GM12878 (cell line): ENCODE data around the gene PHKB. TPM values are rescaled to one million over a fixed set of nuclear protein-coding genes. Genes with fewer than 3 reads are reported as not detected.

Source experiments
- ATAC-seq: fragments of 200-7000 bp; cut with Tn5 transposase; 3 replicates; pipeline ENCODE4 v1.9.1; 2020; ENCODE audit warnings: mild to moderate bottlenecking, moderate library complexity
- BruUV-seq: library from RNA; stranded (reverse); fragments of 400-500 nt; replicated peaks from 2 replicates; lab custom pipeline; 2021; lab: Mats Ljungman, UMichigan
- CTCF ChIA-PET: fragments of 300-600 bp; sonication (Branson Sonifier 250); formaldehyde crosslinking; extraction: SDS; loops from one replicate; lab custom pipeline; 2021; ENCODE audit warnings: inconsistent platforms; lab: Yijun Ruan, JAX
- POLR2A ChIA-PET: fragments of 350-600 bp; formaldehyde crosslinking; extraction: SDS; loops from one replicate; lab custom pipeline; 2021; ENCODE audit warnings: inconsistent platforms; lab: Charles Lee
- RAD21 ChIA-PET: fragments of 300-600 bp; sonication (Branson Sonifier 250); formaldehyde crosslinking; loops from one replicate; lab custom pipeline; 2023; ENCODE audit warnings: antibody characterized with exemption; ENCODE audit not compliant: unreplicated experiment; lab: Charles Lee
- SMC1A ChIA-PET: fragments of 300-600 bp; sonication (Branson Sonifier 250); formaldehyde crosslinking; loops from one replicate; lab custom pipeline; 2023; ENCODE audit not compliant: unreplicated experiment, uncharacterized antibody; lab: Charles Lee
- DNase-seq: peaks from one replicate; pipeline ENCODE4 v3.0.0-alpha.2; 2011; ENCODE audit warnings: low read depth, low spot score
- FAIRE-seq: peaks from 3 replicates; lab custom pipeline; 2011; peaks lifted over from hg19 to GRCh38; lab: Jason Lieb, UNC
- H2AFZ ChIP-seq: 2 replicates; pipeline ENCODE4 v1.6.0; 2011; ENCODE audit warnings: low read depth, low read length, control low read depth; ENCODE audit not compliant: control insufficient read depth
- H3K27ac ChIP-seq: 2 replicates; pipeline ENCODE4 v1.5.1; 2011; ENCODE audit warnings: control low read depth; ENCODE audit not compliant: control insufficient read depth, insufficient read depth
- H3K27me3 ChIP-seq, 2 experiments: replicated peaks in 1 of 2; 2 replicates each; pipeline versions ENCODE4 v1.6.0 to v1.6.1; 2011; ENCODE audit warnings: low read length in 1 of 2; ENCODE audit not compliant: control insufficient read depth in 2 of 2, insufficient read depth in 2 of 2
- H3K36me3 ChIP-seq, 2 experiments: 2 replicates each; pipeline ENCODE4 v1.5.1; 2011; ENCODE audit warnings: low read length in 1 of 2; ENCODE audit not compliant: control insufficient read depth in 2 of 2, insufficient read depth in 2 of 2
- H3K4me1 ChIP-seq: 2 replicates; pipeline ENCODE4 v1.6.1; 2011; ENCODE audit warnings: mild to moderate bottlenecking, low read length, moderate library complexity, mixed read lengths; ENCODE audit not compliant: control insufficient read depth, insufficient read depth
- H3K4me2 ChIP-seq: 2 replicates; pipeline ENCODE4 v1.6.0; 2011; ENCODE audit warnings: control low read depth; ENCODE audit not compliant: control insufficient read depth, insufficient read depth
- H3K4me3 ChIP-seq: fragments of 200-600 bp; sonication (generic); 2 replicates; pipeline ENCODE4 v1.5.1; 2016
- H3K79me2 ChIP-seq: 2 replicates; pipeline ENCODE4 v1.6.0; 2011; ENCODE audit warnings: low read length; ENCODE audit not compliant: control insufficient read depth, insufficient read depth
- H3K9ac ChIP-seq: 2 replicates; pipeline ENCODE4 v1.8.0; 2011; ENCODE audit warnings: low read length, control low read depth, mixed read lengths; ENCODE audit not compliant: control insufficient read depth, insufficient read depth
- H3K9me3 ChIP-seq: replicated peaks from 3 replicates; pipeline ENCODE4 v1.5.1; 2011; ENCODE audit warnings: mild to moderate bottlenecking, low read length; ENCODE audit not compliant: control insufficient read depth, insufficient read depth
- H4K20me1 ChIP-seq: 2 replicates; pipeline ENCODE4 v1.6.0; 2011; ENCODE audit not compliant: control insufficient read depth, insufficient read depth
- BCL11A ChIP-seq: IDR thresholded peaks from 2 replicates; pipeline ENCODE4 v1.6.1; 2011; ENCODE audit warnings: low read depth, low read length
- CEBPB ChIP-seq, 2 experiments: fragments of 150-350 bp in 1 of 2; IDR thresholded peaks; 2 replicates each; pipeline ENCODE4 v1.6.1; 2012 to 2014; ENCODE audit warnings: low read depth in 2 of 2, low read length in 2 of 2, borderline replicate concordance in 1 of 2, inconsistent platforms in 1 of 2
- CHD1 ChIP-seq: IDR thresholded peaks from 2 replicates; pipeline ENCODE4 v1.6.1; 2012; ENCODE audit warnings: low read depth, low read length, improper control_type of control experiment
- EGR1 ChIP-seq, 2 experiments: IDR thresholded peaks; 1 replicate in 1 of 2; 2 replicates in 1 of 2; pipeline ENCODE4 v1.6.1; 2011 to 2012; ENCODE audit warnings: low read depth in 2 of 2, low read length in 2 of 2, borderline replicate concordance in 1 of 2, mild to moderate bottlenecking in 1 of 2, moderate library complexity in 1 of 2
- ESRRA ChIP-seq: IDR thresholded peaks from 2 replicates; pipeline ENCODE4 v1.6.1; 2012; ENCODE audit warnings: mild to moderate bottlenecking, low read length, improper control_type of control experiment
- IKZF2 ChIP-seq, 2 experiments: fragments of 450-650 bp; IDR thresholded peaks; 2 replicates each; pipeline ENCODE4 v1.6.1; 2017; ENCODE audit warnings: mild to moderate bottlenecking in 2 of 2, moderate library complexity in 2 of 2
- IRF3 ChIP-seq: fragments of 450-650 bp; IDR thresholded peaks from 2 replicates; pipeline ENCODE4 v1.6.1; 2014; ENCODE audit warnings: mild to moderate bottlenecking
- JUNB ChIP-seq: IDR thresholded peaks from 2 replicates; pipeline ENCODE4 v1.6.1; 2016; ENCODE audit warnings: antibody characterized with exemption, mild to moderate bottlenecking
- KAT2A ChIP-seq: conservative IDR thresholded peaks from 2 replicates; pipeline ENCODE4 v1.6.1; 2011; ENCODE audit warnings: low read depth, low read length; ENCODE audit not compliant: control insufficient read depth
- POU2F2 ChIP-seq: IDR thresholded peaks from 3 replicates; pipeline ENCODE4 v1.6.1; 2011; ENCODE audit warnings: low read depth, mild to moderate bottlenecking, low read length, borderline replicate concordance
- RB1 ChIP-seq: fragments of 450-650 bp; formaldehyde crosslinking; IDR thresholded peaks from 2 replicates; pipeline ENCODE4 v1.6.1; 2017; ENCODE audit warnings: mild to moderate bottlenecking, borderline replicate concordance
- RFX5 ChIP-seq: IDR thresholded peaks from 2 replicates; pipeline ENCODE4 v1.6.1; 2011; ENCODE audit warnings: low read depth, low read length, improper control_type of control experiment
- SUPT20H ChIP-seq: IDR thresholded peaks from 2 replicates; pipeline ENCODE4 v1.6.1; 2011; ENCODE audit warnings: low read depth, mild to moderate bottlenecking, low read length, moderate library complexity, borderline replicate concordance; ENCODE audit not compliant: control insufficient read depth
- in situ Hi-C: fragments of 300-500 bp; cut with MboI; formaldehyde crosslinking; loops from 9 replicates; pipeline ENCODE4 v1.14.3; 2018; ENCODE audit warnings: mixed read lengths
- intact Hi-C: fragments of 100-400 bp; cut with micrococcal nuclease; formaldehyde crosslinking; loops from one replicate; pipeline ENCODE4 v1.14.2; 2022; ENCODE audit not compliant: unreplicated experiment
- polyA plus RNA-seq, 11 experiments: library from polyadenylated mRNA; depleted of rRNA in 4 of 11; unstranded in 6 of 11; stranded (reverse) in 5 of 11; fragments of >200 nt; fragmentation: Nextera tagmentation in 4 of 11; fragmentation: Illumina TruSeq in 1 of 11; extraction: Ambion mirVana in 4 of 11; extraction: Trizol in 1 of 11; gene quantifications; 1 replicate in 1 of 11; 2 replicates in 10 of 11; pipeline versions ENCODE4 v1.2.1 to v1.2.3, GENCODE V29; 2011 to 2016; ENCODE audit warnings: inconsistent platforms in 2 of 11, missing spikeins in 2 of 11, low read depth in 1 of 11
- total RNA-seq, 4 experiments: library from RNA; depleted of rRNA in 3 of 4; stranded (reverse); fragments of >200 nt in 3 of 4; fragmentation: Illumina TruSeq in 1 of 4; extraction: Trizol in 1 of 4; gene quantifications; 2 replicates each; pipeline versions ENCODE4 v1.2.1 to v1.2.3, GENCODE V29; 2013 to 2021
- TF ChIP-seq, protein P1 (sequence below): fragments of 450-650 bp; IDR thresholded peaks from 2 replicates; pipeline ENCODE4 v1.6.1; 2017; ENCODE audit warnings: low read depth, mild to moderate bottlenecking, moderate library complexity
- TF ChIP-seq, protein P2 (sequence below): fragments of 450-650 bp; IDR thresholded peaks from 2 replicates; pipeline ENCODE4 v1.6.1; 2018; ENCODE audit warnings: mild to moderate bottlenecking, low read depth, moderate library complexity; ENCODE audit not compliant: partially characterized antibody

PHKB gene
- total and polyA plus RNA-seq, 10 of the 15 experiments (the other 5 are each of a cell fraction or from before 2014, with no cell fraction given), result 14.2 to 65.6 (median 37.0) TPM

GRCh38 chr16:47634126-47634525 lies 173.0 kb downstream of the PHKB start (continued):
- TF ChIP-seq POU2F2, result no peak
- TF ChIP-seq, protein P1, sequence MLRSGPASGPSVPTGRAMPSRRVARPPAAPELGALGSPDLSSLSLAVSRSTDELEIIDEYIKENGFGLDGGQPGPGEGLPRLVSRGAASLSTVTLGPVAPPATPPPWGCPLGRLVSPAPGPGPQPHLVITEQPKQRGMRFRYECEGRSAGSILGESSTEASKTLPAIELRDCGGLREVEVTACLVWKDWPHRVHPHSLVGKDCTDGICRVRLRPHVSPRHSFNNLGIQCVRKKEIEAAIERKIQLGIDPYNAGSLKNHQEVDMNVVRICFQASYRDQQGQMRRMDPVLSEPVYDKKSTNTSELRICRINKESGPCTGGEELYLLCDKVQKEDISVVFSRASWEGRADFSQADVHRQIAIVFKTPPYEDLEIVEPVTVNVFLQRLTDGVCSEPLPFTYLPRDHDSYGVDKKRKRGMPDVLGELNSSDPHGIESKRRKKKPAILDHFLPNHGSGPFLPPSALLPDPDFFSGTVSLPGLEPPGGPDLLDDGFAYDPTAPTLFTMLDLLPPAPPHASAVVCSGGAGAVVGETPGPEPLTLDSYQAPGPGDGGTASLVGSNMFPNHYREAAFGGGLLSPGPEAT, result no peak

- no TSS peak for BruUV-seq
- ChIA-PET POLR2A (no interaction called here), CTCF (interaction anchor here (0.9 kb wide), 1 partner anchor 11 kb away, joined by 3 read pairs; no protein-coding TSS in a partner anchor), RAD21 (interaction anchor here (0.9 kb wide), 1 partner anchor 12 kb away, joined by 4 read pairs; no protein-coding TSS in a partner anchor), SMC1A (interaction anchor here (2.8 kb wide), 1 partner anchor 12 kb away, joined by 11 read pairs; no protein-coding TSS in a partner anchor)
- Histone ChIP-seq H4K20me1 (no peaks in the 10 kb centered on the region), H3K79me2 (no peaks in the 10 kb centered on the region), H3K9ac (no peak overlapping the region), H3K9me3 (no peaks in the 10 kb centered on the region), H3K27me3 (no peaks in the 10 kb centered on the region), H3K4me1 (no peaks in the 10 kb centered on the region), H3K4me3 (no peak overlapping the region), H3K36me3 (peaks cover 6% of the 10 kb centered on the region in 2 experiments; a peak in 3 of 4 replicates), H3K27ac (no peak overlapping the region), H2AFZ (no peak overlapping the region), H3K4me2 (no peak overlapping the region)
- no peak for FAIRE-seq
- in situ Hi-C loops (no loop called here), intact Hi-C loops (no loop called here)
- no peak for DNase-seq
- ATAC-seq, result no peak
- TF ChIP-seq CEBPB (IDR thresholded peaks at IDR 0.05; ENCODE audit: borderline replicate concordance in 1 of 2, low read depth in 2 of 2, low read length in 2 of 2), result no peak
- TF ChIP-seq ESRRA, result no peak
- no peak for TF ChIP-seq RB1
- no peak for TF ChIP-seq CHD1
- no peak for TF ChIP-seq KAT2A
- no peak for TF ChIP-seq EGR1 (IDR thresholded peaks at IDR 0.05; ENCODE audit: borderline replicate concordance in 1 of 2, low read depth in 2 of 2, low read length in 2 of 2)
- TF ChIP-seq JUNB, result no peak
- TF ChIP-seq, protein P2, sequence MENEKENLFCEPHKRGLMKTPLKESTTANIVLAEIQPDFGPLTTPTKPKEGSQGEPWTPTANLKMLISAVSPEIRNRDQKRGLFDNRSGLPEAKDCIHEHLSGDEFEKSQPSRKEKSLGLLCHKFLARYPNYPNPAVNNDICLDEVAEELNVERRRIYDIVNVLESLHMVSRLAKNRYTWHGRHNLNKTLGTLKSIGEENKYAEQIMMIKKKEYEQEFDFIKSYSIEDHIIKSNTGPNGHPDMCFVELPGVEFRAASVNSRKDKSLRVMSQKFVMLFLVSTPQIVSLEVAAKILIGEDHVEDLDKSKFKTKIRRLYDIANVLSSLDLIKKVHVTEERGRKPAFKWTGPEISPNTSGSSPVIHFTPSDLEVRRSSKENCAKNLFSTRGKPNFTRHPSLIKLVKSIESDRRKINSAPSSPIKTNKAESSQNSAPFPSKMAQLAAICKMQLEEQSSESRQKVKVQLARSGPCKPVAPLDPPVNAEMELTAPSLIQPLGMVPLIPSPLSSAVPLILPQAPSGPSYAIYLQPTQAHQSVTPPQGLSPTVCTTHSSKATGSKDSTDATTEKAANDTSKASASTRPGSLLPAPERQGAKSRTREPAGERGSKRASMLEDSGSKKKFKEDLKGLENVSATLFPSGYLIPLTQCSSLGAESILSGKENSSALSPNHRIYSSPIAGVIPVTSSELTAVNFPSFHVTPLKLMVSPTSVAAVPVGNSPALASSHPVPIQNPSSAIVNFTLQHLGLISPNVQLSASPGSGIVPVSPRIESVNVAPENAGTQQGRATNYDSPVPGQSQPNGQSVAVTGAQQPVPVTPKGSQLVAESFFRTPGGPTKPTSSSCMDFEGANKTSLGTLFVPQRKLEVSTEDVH, result no peak
- TF ChIP-seq RFX5, result no peak
- no peak for TF ChIP-seq SUPT20H
- no peak for TF ChIP-seq IRF3
- no peak for TF ChIP-seq IKZF2 (IDR thresholded peaks at IDR 0.05)
- TF ChIP-seq, protein P1, result no peak
- TF ChIP-seq BCL11A, result no peak
Observed at GRCh38 chr16:47634727-47635126, 173.6 kb downstream of the PHKB start.
